Measurements from ENCODE around the gene CAPN9. TPM values are rescaled to one million over a fixed set of nuclear protein-coding genes. Genes with fewer than 3 reads are reported as not detected.

Gene CAPN9
- total RNA-seq, 2 donors from 2014 or later, result 0.45 to 0.59 TPM

DNA sequence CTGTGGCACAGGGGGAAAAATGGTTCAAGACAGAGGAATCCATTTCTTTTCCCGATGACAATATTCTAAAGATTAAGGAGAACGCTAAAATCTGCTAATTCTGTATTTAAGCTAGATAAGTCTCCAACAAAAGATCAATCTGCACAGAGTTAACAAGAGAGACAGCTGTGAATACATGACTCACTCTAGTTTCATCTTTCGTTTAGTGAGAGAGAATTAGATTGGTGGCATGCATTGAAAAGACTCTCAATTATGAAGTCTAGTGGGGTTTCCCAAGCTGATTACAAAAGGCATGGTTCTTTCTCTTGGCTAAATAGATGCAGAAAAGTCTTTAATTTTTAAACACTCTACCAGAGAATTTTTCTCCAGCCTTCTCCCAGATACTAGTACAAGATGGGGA lies 34.4 kb downstream of the CAPN9 start:
- Histone ChIP-seq H3K4me3 (no peak overlapping the region), H3K4me1 (replicated peaks) (no peaks in the 10 kb centered on the region), H3K27me3 (replicated peaks; ENCODE audit: insufficient read depth) (no peaks in the 10 kb centered on the region), H3K36me3 (no peaks in the 10 kb centered on the region), H3K27ac (no peak overlapping the region), H3K9me3 (no peaks in the 10 kb centered on the region)
- intact Hi-C loops (cut with DNase I), result no loop called here
- TF ChIP-seq, protein P1, sequence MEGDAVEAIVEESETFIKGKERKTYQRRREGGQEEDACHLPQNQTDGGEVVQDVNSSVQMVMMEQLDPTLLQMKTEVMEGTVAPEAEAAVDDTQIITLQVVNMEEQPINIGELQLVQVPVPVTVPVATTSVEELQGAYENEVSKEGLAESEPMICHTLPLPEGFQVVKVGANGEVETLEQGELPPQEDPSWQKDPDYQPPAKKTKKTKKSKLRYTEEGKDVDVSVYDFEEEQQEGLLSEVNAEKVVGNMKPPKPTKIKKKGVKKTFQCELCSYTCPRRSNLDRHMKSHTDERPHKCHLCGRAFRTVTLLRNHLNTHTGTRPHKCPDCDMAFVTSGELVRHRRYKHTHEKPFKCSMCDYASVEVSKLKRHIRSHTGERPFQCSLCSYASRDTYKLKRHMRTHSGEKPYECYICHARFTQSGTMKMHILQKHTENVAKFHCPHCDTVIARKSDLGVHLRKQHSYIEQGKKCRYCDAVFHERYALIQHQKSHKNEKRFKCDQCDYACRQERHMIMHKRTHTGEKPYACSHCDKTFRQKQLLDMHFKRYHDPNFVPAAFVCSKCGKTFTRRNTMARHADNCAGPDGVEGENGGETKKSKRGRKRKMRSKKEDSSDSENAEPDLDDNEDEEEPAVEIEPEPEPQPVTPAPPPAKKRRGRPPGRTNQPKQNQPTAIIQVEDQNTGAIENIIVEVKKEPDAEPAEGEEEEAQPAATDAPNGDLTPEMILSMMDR (IDR thresholded peaks at IDR 0.05), result no peak
- no peak for TF ChIP-seq POLR2A (IDR thresholded peaks at IDR 0.05)
- no peak for TF ChIP-seq POLR2AphosphoS5 (IDR thresholded peaks at IDR 0.05)
- no peak for DNase-seq (ENCODE audit: low spot score)
- 67% methylated on average over 3 of the region's 3 CpGs for WGBS

DNA sequence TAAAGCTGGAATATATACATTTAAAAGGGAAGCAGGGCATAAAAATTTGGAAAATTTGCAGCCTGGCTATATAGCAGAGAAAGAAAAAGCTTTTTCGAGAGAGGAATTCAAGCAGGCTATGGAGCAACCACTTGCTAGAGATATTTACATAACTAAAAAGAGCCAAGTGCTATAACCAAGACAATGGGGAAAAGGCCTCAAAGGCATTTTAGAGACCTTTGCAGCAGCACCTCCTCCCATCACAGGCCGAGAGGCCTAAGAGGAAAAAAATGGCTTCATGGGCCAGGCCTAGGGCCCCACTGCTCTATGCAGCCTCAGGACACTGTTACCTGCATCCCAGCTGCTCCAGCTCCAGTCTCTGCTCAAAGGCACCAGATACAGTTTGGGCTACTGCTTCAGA lies 37.0 kb downstream of the CAPN9 start:
- Histone ChIP-seq H3K9me3 (no peaks in the 10 kb centered on the region), H3K36me3 (no peaks in the 10 kb centered on the region), H3K4me3 (no peak overlapping the region), H3K4me1 (replicated peaks) (no peaks in the 10 kb centered on the region), H3K27me3 (replicated peaks; ENCODE audit: insufficient read depth) (no peaks in the 10 kb centered on the region), H3K27ac (no peak overlapping the region)
- TF ChIP-seq POLR2AphosphoS5 (IDR thresholded peaks at IDR 0.05) (no peak), POLR2A (IDR thresholded peaks at IDR 0.05) (no peak)
- TF ChIP-seq, protein P1 (IDR thresholded peaks at IDR 0.05), result no peak
- 76% methylated on average over 2 of the region's 2 CpGs for WGBS
- DNase-seq (ENCODE audit: low spot score), result no peak
- intact Hi-C loops (cut with DNase I), result no loop called here

DNA sequence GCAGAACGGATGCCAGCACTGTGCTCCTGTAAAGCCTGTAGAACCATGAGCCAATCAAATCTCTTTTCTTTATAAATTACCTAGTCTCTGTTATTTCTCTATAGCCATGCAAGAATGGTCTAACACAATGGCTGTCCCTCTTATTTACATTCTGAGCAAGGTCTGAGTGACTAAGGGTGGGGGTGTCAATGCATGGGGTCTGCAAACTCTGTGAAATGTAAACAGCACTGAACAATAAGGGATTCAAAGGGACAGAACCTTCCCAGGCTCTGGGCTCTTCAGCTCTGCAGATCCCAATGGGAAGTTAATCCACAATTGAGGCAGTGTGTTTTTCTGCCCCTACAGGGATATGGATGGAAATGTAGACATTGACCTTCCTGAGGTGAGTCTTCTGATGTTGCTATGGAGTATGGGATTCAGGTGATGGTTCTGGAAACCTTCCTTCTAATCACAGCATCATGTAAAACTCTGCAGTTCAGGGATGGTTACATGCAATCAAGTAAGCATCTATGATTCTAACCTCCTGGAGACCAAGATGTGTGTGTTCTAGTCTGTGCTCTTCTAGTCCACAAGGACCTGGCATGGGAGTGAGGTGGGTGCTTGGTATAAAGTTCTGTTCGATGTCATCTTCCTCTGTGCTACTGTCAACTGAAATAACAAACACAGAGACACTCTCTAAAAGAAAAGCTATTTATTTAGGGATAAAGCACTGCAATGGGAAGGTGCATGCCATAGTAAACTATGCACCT lies 38.6 kb downstream of the CAPN9 start:
- DNase-seq (ENCODE audit: low spot score), result no peak
- Histone ChIP-seq H3K36me3 (no peaks in the 10 kb centered on the region), H3K9me3 (no peaks in the 10 kb centered on the region), H3K27me3 (replicated peaks; ENCODE audit: insufficient read depth) (no peaks in the 10 kb centered on the region), H3K4me1 (replicated peaks) (no peaks in the 10 kb centered on the region), H3K4me3 (no peak overlapping the region), H3K27ac (no peak overlapping the region)
- intact Hi-C loops (cut with DNase I), result no loop called here
- WGBS, result 53% methylated on average over 2 of the region's 2 CpGs
- no peak for TF ChIP-seq POLR2A (IDR thresholded peaks at IDR 0.05)
- TF ChIP-seq, protein P1 (IDR thresholded peaks at IDR 0.05), result no peak
- TF ChIP-seq POLR2AphosphoS5 (IDR thresholded peaks at IDR 0.05), result no peak

DNA sequence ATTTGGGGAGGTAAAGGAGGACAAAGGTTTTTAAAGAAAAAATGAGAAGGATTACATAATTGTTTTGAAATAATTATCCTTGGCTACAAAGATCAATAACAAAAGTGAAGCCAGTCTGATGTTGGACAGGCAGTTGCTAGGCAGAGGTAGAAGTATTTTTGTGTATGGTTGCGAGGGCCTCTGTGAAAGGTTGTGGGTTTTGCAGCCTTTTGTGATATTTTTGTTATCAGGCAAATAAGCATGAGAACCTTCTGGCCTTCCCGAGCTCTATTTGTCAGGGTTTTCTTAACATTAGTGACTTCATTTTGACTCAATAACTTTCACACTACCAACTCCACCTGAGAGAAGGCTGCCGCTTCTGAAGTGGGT lies 39.2 kb downstream of the CAPN9 start:
- H3K4me1 ChIP-seq (replicated peaks), result no peaks in the 10 kb centered on the region
- no peaks in the 10 kb centered on the region for H3K27me3 ChIP-seq (replicated peaks; ENCODE audit: insufficient read depth)
- H3K27ac ChIP-seq, result no peak overlapping the region
- H3K9me3 ChIP-seq, result no peaks in the 10 kb centered on the region
- TF ChIP-seq POLR2AphosphoS5 (IDR thresholded peaks at IDR 0.05), result no peak
- TF ChIP-seq, protein P1 (IDR thresholded peaks at IDR 0.05), result no peak
- no peak for TF ChIP-seq POLR2A (IDR thresholded peaks at IDR 0.05)
- DNase-seq (ENCODE audit: low spot score), result no peak
- no peaks in the 10 kb centered on the region for H3K36me3 ChIP-seq
- WGBS, result 93% methylated on average over 3 of the region's 3 CpGs
- intact Hi-C loops (cut with DNase I), result no loop called here
- no peak overlapping the region for H3K4me3 ChIP-seq

DNA sequence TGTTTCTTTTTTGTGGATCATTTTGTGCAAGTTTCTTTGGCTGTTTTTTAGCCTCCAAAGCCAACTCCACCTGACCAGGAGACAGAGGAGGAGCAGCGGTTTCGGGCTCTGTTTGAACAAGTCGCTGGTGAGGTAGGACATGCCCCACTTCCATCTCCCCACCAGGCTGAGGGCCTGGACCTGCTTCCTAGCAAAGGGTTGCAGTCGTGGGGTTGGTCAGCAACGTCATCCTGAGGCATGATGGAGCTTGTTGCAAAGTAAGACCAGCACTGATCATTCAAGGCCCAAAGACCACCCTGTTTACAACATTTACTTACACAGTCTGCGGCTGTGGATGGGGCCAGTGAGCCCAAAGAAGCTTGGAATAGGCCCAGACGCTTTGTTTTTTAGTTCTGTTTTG lies 40.3 kb downstream of the CAPN9 start:
- no peaks in the 10 kb centered on the region for H3K4me1 ChIP-seq (replicated peaks)
- no peaks in the 10 kb centered on the region for H3K36me3 ChIP-seq
- WGBS, result 80% methylated on average over 7 of the region's 7 CpGs
- no peak for DNase-seq (ENCODE audit: low spot score)
- intact Hi-C loops (cut with DNase I), result no loop called here
- no peaks in the 10 kb centered on the region for H3K9me3 ChIP-seq
- no peak for TF ChIP-seq POLR2A (IDR thresholded peaks at IDR 0.05)
- TF ChIP-seq, protein P1 (IDR thresholded peaks at IDR 0.05), result no peak
- TF ChIP-seq POLR2AphosphoS5 (IDR thresholded peaks at IDR 0.05), result no peak
- no peak overlapping the region for H3K4me3 ChIP-seq
- no peak overlapping the region for H3K27ac ChIP-seq
- H3K27me3 ChIP-seq (replicated peaks; ENCODE audit: insufficient read depth), result no peaks in the 10 kb centered on the region

Data from prostate gland (tissue), 2 donors.